LoVo (cell line): ENCODE data around the gene DES.

Source experiments
- DNase-seq: peaks from one replicate; pipeline ENCODE4 v3.0.0-alpha.2; 2016; ENCODE audit warnings: low spot score

Gene DES

GRCh38 chr2:219421323-219421722 is 3.1 kb downstream of the DES start:
- DNase-seq, result no peak

GRCh38 chr2:219422952-219423534 is 4.9 kb downstream of the DES start:
- DNase-seq, result no peak

GRCh38 chr2:219423652-219424377 is 5.6 kb downstream of the DES start:
- no peak for DNase-seq

GRCh38 chr2:219425238-219426067 is 7.3 kb downstream of the DES start:
- DNase-seq, result no peak

GRCh38 chr2:219426068-219426443 is 7.9 kb downstream of the DES start:
- no peak for DNase-seq

- DNase-seq, result no peak
Observed at GRCh38 chr2:219426534-219427136, 8.5 kb downstream of the DES start.

- DNase-seq, result no peak
Observed at GRCh38 chr2:219428469-219428868, 10.3 kb downstream of the DES start.

- no peak for DNase-seq
Observed at GRCh38 chr2:219429958-219430606, 11.9 kb downstream of the DES start.

- no peak for DNase-seq
Observed at GRCh38 chr2:219430633-219431615, 12.7 kb downstream of the DES start.

- DNase-seq, result no peak
Observed at GRCh38 chr2:219433666-219434467, 15.7 kb downstream of the DES start.

- no peak for DNase-seq
Observed at GRCh38 chr2:219434468-219434717, 16.2 kb downstream of the DES start.

GRCh38 chr2:219434718-219435525 is 16.7 kb downstream of the DES start, which contains the start of gene SPEG:
Gene SPEG, plus strand, starts transcription at chr2:219434843. Its CDS starts 135 bp downstream, at chr2:219434978.
- no peak for DNase-seq

- DNase-seq, result no peak
Observed at GRCh38 chr2:219435701-219436100, 17.5 kb downstream of the DES start.

- no peak for DNase-seq
Observed at GRCh38 chr2:219436491-219436890, 18.3 kb downstream of the DES start.

GRCh38 chr2:219437141-219437540 is 19.0 kb downstream of the DES start:
- DNase-seq, result no peak

- no peak for DNase-seq
Observed at GRCh38 chr2:219437690-219438206, 19.6 kb downstream of the DES start.

- DNase-seq, result no peak
Observed at GRCh38 chr2:219438453-219438852, 20.3 kb downstream of the DES start.

GRCh38 chr2:219439506-219439905 is 21.3 kb downstream of the DES start:
- no peak for DNase-seq
